ENCODE measurements around the gene SP5. TPM values are rescaled to one million over a fixed set of nuclear protein-coding genes. Genes with fewer than 3 reads are reported as not detected.

The SP5 gene
- total RNA-seq, 1 experiment from 2014 or later = 161 TPM

DNA sequence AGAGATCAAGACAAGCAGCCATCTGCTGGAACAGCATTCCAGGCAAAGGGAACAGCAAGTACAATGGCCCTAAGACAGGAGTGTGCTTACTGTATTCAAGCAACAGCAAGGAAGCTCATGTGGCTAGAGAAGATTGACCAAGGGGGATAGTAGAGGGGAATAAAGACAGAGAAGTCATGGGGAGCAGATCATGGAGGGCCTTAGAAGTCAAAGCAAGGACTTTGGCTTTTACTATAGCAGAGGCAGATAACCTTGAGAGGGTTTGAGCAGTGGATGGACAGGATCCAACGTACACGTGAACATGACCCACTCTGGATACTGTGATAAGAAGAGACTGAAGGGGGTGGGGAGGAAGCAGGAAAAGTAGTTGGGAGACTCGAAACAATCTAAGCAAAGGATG is 26.9 kb downstream of the SP5 start:
- no TSS peak for BruUV-seq (replicated peaks)
- ChIA-PET POLR2A (no interaction called here), CTCF (no interaction called here)
- Histone ChIP-seq H3K4me3 (ENCODE audit: low read depth, low read length) (no peak overlapping the region), H3K4me1 (peaks cover 27% of the 10 kb centered on the region), H3K36me3 (ENCODE audit: control insufficient read depth, insufficient read depth, low read length) (no peaks in the 10 kb centered on the region), H3K27me3 (replicated peaks; ENCODE audit: control insufficient read depth, insufficient read depth, low read length) (no peaks in the 10 kb centered on the region), H3K9me3 (no peaks in the 10 kb centered on the region)
- H3K27ac Mint-ChIP-seq (ENCODE audit: unreplicated experiment) = no peak overlapping the region
- peaks cover 2% of the 10 kb centered on the region for H3K36me3 Mint-ChIP-seq (ENCODE audit: insufficient read depth, unreplicated experiment)
- H3K9me3 Mint-ChIP-seq (ENCODE audit: unreplicated experiment) = peaks cover 6% of the 10 kb centered on the region
- no peak for DNase-seq
- H3K4me1 Mint-ChIP-seq (ENCODE audit: low read depth, unreplicated experiment) = peaks cover 14% of the 10 kb centered on the region
- intact Hi-C loops (cut with micrococcal nuclease; ENCODE audit: unreplicated experiment) = no loop called here
- no peaks in the 10 kb centered on the region for H3K27me3 Mint-ChIP-seq (ENCODE audit: insufficient read depth, unreplicated experiment)
- H3K4me3 Mint-ChIP-seq (ENCODE audit: unreplicated experiment) = no peak overlapping the region
- TF ChIP-seq, protein P1, sequence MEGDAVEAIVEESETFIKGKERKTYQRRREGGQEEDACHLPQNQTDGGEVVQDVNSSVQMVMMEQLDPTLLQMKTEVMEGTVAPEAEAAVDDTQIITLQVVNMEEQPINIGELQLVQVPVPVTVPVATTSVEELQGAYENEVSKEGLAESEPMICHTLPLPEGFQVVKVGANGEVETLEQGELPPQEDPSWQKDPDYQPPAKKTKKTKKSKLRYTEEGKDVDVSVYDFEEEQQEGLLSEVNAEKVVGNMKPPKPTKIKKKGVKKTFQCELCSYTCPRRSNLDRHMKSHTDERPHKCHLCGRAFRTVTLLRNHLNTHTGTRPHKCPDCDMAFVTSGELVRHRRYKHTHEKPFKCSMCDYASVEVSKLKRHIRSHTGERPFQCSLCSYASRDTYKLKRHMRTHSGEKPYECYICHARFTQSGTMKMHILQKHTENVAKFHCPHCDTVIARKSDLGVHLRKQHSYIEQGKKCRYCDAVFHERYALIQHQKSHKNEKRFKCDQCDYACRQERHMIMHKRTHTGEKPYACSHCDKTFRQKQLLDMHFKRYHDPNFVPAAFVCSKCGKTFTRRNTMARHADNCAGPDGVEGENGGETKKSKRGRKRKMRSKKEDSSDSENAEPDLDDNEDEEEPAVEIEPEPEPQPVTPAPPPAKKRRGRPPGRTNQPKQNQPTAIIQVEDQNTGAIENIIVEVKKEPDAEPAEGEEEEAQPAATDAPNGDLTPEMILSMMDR (IDR thresholded peaks at IDR 0.05; ENCODE audit: insufficient read depth in 1 of 2, low read depth in 1 of 2, low read length in 1 of 2, severe bottlenecking in 1 of 2, unreplicated experiment in 1 of 2) = no peak

DNA sequence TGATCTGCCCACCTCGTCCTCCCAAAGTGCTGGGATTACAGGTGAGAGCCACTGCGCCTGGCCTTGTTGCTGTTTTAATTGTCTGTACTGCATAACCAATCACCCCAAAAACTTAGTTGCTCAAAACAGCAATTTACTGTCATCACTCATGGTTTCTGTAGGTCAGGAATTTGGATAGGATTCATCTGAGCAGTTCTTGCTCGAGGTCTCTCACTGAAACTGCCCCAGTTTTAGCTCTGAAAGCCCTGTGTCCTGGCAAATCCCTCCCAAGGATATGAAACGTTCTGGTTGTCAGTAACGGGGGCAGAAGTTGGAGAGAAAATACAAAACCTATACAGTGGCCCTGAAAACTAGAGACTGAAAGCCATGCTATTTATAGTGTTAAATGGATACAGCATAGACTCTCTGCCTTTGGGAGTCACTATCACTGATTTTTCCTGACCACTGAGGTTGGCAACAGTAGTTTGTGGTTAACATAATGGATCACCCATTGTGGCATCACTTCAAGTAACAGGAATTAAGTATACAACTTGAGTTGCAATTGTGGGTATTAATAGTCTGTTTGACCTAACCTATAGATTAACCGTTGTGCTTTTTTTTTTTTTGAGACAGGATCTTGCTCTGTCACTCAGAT is 27.9 kb downstream of the SP5 start:
- TF ChIP-seq, protein P1 (IDR thresholded peaks at IDR 0.05; ENCODE audit: insufficient read depth in 1 of 2, low read depth in 1 of 2, low read length in 1 of 2, severe bottlenecking in 1 of 2, unreplicated experiment in 1 of 2) = no peak
- intact Hi-C loops (cut with micrococcal nuclease; ENCODE audit: unreplicated experiment) = no loop called here

DNA sequence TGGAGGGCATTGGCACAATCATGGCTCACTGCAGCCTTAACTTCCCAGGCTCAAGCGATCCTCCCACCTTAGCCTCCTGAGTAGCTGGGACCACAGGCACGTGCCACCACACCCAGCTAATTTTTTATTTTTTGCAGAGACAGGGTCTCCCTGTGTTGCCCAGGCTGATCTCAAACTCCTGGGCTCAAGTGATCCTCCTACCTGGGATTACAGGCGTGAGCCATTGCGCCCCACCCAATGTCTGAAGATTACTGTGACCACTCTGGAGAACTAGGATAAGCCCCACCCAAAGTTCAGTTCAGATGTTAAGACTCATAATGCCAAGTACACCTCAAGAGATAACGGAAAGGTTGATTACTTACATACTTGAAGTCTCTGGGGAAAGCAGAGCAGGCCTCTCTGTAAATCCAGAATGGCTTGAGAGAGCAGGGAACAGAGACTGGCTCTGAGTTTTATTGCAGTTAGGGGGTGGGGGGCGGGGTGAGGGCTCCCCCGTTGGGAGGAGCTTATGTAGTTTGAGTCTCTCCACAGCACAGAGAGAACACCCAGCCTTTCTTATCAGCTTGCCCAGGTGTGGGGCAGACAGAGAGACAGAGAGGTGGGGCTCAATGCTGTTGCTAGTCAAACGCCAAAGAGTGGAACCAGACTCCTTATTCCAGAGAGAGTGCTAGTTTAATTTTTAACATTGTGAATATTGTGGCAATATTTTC is 28.5 kb downstream of the SP5 start:
- H3K27me3 Mint-ChIP-seq (ENCODE audit: insufficient read depth, unreplicated experiment) = no peaks in the 10 kb centered on the region
- peak overlapping the region; percentile 53 for H3K4me3 Mint-ChIP-seq (ENCODE audit: unreplicated experiment)
- H3K4me3 ChIP-seq (ENCODE audit: low read depth, low read length) = 0 out of 2 replicates have a peak overlapping the region, but pooled peaks have one; percentile 6
- H3K27ac Mint-ChIP-seq (ENCODE audit: unreplicated experiment) = peak overlapping the region; percentile 46
- TF ChIP-seq, protein P1 (IDR thresholded peaks at IDR 0.05; ENCODE audit: insufficient read depth in 1 of 2, low read depth in 1 of 2, low read length in 1 of 2, severe bottlenecking in 1 of 2, unreplicated experiment in 1 of 2) = no peak
- peaks cover 26% of the 10 kb centered on the region for H3K4me1 ChIP-seq
- no peaks in the 10 kb centered on the region for H3K27me3 ChIP-seq (replicated peaks; ENCODE audit: control insufficient read depth, insufficient read depth, low read length)
- H3K4me1 Mint-ChIP-seq (ENCODE audit: low read depth, unreplicated experiment) = peaks cover 18% of the 10 kb centered on the region
- H3K36me3 Mint-ChIP-seq (ENCODE audit: insufficient read depth, unreplicated experiment) = no peaks in the 10 kb centered on the region
- intact Hi-C loops (cut with micrococcal nuclease; ENCODE audit: unreplicated experiment) = loop anchor here (2.0 kb wide), 1 partner anchor 21 kb away; no protein-coding TSS in a partner anchor
- H3K36me3 ChIP-seq (ENCODE audit: control insufficient read depth, insufficient read depth, low read length) = no peaks in the 10 kb centered on the region
- BruUV-seq (replicated peaks) = no TSS peak
- CTCF ChIA-PET = interaction anchor here (1.0 kb wide), 1 partner anchor 419 kb away, joined by 3 read pairs; no protein-coding TSS in a partner anchor
- DNase-seq = peak; percentile 23 to 51
- no peaks in the 10 kb centered on the region for H3K9me3 ChIP-seq
- POLR2A ChIA-PET = interaction anchor here (1.0 kb wide), 1 partner anchor 27 kb away, joined by 8 read pairs; the partner anchor contains the start of gene ERICH2
- no peaks in the 10 kb centered on the region for H3K9me3 Mint-ChIP-seq (ENCODE audit: unreplicated experiment)

More for the DNA sequence above, 27.9 kb downstream of the SP5 start:
- H3K4me1 Mint-ChIP-seq (ENCODE audit: low read depth, unreplicated experiment) = peaks cover 20% of the 10 kb centered on the region
- no peaks in the 10 kb centered on the region for H3K9me3 ChIP-seq
- H3K27ac Mint-ChIP-seq (ENCODE audit: unreplicated experiment) = no peak overlapping the region
- H3K36me3 ChIP-seq (ENCODE audit: control insufficient read depth, insufficient read depth, low read length) = no peaks in the 10 kb centered on the region
- CTCF ChIA-PET = no interaction called here
- H3K4me3 ChIP-seq (ENCODE audit: low read depth, low read length) = no peak overlapping the region
- H3K4me1 ChIP-seq = peaks cover 27% of the 10 kb centered on the region
- POLR2A ChIA-PET = no interaction called here
- H3K9me3 Mint-ChIP-seq (ENCODE audit: unreplicated experiment) = no peaks in the 10 kb centered on the region
- no peak overlapping the region for H3K4me3 Mint-ChIP-seq (ENCODE audit: unreplicated experiment)
- H3K27me3 ChIP-seq (replicated peaks; ENCODE audit: control insufficient read depth, insufficient read depth, low read length) = no peaks in the 10 kb centered on the region
- no peak for DNase-seq
- no peaks in the 10 kb centered on the region for H3K36me3 Mint-ChIP-seq (ENCODE audit: insufficient read depth, unreplicated experiment)
- H3K27me3 Mint-ChIP-seq (ENCODE audit: insufficient read depth, unreplicated experiment) = no peaks in the 10 kb centered on the region
- BruUV-seq (replicated peaks) = TSS peak; percentile 59

Data from Caco-2 (cell line).